ENCODE measurements around the gene SLC27A5.
"Not testable (repeated sequence)": the region's sequence is repeated elsewhere in the genome, so short reads cannot be mapped to it uniquely, and the experiment has no call there.

Gene SLC27A5

DNA sequence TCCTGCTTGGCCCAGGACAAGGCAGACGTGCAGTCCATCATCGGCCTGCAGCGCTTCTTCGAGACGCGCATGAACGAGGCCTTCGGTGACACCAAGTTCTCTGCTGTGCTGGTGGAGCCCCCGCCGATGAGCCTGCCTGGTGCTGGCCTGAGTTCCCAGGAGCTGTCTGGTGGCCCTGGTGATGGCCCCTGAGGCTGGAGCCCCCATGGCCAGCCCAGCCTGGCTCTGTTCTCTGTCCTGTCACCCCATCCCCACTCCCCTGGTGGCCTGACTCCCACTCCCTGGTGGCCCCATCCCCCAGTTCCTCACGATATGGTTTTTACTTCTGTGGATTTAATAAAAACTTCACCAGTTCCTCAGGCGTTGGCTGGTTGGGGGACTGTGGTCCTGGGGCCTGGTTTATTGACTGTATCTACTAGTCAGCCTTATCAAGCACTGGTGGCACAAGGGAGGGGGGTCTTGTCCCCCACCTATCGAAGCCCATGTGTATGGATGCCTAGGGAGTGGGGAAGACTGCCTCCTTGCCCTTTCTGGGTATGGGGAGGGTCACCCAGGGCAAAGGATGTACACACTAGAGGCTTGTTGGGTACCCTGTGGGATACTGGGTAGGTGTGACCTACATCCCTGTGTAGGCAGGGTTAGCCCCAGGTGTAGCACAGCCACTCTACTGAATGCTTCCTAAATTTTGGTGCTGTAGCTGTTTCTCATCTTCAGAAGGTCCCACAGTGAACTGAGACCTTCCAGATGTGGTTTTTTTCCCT lies 38.8 kb upstream of the SLC27A5 start:
- DNase-seq, result no peak

DNA sequence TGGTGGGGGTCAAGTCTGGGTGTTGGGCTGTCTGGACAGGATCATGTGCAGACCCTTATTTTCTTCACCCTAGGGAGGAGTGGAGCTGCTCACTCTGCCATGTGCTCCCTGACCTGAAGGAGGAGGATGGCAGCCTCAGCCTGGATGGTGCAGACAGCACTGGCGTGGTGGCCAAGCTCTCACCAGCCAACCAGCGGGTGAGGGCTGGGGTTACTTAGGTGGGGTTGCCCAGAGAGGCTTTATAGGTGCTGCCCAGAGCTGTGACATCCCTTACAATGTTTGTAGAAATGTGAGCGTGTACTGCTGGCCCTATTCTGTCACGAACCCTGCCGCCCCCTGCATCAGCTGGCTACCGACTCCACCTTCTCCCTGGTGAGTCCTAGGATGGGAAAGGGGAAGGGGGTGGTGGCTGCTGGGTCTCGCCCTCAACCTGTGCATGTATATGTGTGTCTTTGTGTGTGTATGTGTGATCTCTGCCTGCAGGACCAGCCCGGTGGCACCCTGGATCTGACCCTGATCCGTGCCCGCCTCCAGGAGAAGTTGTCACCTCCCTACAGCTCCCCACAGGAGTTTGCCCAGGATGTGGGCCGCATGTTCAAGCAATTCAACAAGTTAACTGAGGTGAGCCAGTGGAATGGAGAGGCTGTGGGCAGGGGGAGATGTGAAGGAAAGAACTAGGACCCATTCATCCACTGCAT lies 38.0 kb upstream of the SLC27A5 start:
- DNase-seq, result no peak

DNA sequence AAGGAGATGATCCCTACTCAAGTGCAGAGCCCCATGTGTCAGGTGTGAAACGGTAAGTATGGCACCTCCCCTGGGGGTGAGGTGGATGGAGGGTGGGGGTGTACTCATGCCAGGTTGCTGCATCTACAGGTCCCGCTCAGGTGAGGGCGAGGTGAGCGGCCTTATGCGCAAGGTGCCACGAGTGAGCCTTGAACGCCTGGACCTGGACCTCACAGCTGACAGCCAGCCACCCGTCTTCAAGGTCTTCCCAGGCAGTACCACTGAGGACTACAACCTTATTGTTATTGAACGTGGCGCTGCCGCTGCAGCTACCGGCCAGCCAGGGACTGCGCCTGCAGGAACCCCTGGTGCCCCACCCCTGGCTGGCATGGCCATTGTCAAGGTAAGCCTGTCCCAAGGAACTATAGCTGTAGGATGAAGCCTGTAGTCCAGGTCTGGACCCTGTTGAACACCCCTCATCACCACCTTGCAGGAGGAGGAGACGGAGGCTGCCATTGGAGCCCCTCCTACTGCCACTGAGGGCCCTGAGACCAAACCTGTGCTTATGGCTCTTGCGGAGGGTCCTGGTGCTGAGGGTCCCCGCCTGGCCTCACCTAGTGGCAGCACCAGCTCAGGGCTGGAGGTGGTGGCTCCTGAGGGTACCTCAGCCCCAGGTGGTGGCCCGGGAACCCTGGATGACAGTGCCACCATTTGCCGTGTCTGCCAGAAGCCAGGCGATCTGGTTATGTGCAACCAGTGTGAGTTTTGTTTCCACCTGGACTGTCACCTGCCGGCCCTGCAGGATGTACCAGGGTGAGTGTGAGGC lies 37.3 kb upstream of the SLC27A5 start:
- DNase-seq, result no peak

DNA sequence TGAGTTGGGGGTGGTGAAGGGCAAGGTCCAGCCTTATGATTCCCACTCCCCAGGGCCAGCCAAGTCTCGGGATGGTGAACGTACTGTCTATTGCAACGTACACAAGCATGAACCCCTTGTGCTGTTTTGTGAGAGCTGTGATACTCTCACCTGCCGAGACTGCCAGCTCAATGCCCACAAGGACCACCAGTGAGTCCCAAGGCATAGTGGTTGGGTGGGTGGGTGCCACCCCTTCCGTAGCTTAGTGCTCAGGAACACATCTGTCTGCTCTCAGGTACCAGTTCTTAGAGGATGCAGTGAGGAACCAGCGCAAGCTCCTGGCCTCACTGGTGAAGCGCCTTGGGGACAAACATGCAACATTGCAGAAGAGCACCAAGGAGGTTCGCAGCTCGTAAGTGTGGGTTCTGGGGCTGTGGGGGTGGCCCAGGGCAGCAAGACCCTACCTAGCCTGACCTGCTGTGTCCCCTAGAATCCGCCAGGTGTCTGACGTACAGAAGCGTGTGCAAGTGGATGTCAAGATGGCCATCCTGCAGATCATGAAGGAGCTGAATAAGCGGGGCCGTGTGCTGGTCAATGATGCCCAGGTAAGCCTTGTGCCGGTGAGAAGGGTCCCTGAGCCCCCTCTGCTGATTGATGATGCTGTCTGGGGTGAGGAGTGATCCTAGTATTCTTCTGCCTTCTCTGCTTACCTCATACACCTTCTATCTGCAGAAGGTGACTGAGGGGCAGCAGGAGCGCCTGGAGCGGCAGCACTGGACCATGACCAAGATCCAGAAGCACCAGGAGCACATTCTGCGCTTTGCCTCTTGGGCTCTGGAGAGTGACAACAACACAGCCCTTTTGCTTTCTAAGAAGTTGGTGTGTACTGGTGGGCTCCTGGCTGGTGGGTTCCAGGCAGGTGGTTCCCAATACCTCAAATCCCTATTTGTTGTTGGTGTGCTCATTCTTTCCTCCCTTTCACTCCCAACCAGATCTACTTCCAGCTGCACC lies 35.8 kb upstream of the SLC27A5 start:
- DNase-seq, result no peak

DNA sequence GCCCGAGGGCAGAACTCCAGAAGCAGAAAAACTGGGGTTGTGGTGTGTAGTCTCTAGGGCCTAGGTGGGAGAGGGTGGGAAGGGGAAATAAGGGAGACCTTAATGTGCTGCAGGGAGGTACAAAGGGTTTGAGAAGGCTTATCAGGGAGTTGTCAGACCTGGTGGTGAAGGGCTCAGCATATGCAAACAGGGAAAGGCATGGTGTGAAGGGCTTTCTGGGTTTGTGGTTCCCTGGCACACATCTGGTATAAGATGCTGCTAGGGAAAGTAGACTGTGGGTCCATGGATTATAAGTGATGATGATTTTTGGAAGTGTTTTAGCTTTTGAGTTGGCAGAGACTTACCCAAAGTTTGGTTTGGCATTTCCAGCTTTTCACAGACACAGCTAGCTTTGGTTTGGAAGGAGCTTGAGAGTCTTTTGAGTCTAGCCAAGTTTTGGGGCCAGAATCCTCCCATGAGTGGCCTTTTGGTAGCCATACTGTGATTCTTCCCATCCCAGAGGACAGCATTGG lies 34.3 kb upstream of the SLC27A5 start:
- no peak for DNase-seq

DNA sequence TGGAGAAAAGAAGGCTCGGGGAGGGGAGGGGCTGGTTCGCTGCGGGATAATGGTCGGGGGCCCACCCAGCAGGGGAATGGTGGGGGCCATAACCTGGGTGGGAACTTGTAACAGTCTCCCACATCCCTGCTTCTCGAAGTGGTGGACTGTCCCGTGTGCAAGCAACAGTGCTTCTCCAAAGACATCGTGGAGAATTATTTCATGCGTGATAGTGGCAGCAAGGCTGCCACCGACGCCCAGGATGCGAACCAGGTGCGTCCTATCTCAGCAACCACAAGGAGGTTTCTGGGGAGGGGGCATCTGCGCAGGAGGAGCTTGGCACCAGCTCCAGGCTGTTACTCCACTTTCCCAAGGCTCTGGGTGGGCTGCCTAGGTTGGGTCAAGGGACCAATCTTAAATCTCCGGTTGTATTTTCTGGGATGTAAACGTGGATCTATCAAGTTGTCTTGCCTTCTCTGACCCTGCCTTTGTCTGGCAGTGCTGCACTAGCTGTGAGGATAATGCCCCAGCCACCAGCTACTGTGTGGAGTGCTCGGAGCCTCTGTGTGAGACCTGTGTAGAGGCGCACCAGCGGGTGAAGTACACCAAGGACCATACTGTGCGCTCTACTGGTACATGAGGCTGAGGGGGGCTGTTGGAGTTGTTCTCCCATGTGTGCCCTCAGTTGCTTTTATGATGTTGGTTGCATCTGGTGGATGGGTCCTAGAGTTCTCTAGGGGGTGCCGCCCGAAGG lies 33.7 kb upstream of the SLC27A5 start:
- no peak for DNase-seq

DNA sequence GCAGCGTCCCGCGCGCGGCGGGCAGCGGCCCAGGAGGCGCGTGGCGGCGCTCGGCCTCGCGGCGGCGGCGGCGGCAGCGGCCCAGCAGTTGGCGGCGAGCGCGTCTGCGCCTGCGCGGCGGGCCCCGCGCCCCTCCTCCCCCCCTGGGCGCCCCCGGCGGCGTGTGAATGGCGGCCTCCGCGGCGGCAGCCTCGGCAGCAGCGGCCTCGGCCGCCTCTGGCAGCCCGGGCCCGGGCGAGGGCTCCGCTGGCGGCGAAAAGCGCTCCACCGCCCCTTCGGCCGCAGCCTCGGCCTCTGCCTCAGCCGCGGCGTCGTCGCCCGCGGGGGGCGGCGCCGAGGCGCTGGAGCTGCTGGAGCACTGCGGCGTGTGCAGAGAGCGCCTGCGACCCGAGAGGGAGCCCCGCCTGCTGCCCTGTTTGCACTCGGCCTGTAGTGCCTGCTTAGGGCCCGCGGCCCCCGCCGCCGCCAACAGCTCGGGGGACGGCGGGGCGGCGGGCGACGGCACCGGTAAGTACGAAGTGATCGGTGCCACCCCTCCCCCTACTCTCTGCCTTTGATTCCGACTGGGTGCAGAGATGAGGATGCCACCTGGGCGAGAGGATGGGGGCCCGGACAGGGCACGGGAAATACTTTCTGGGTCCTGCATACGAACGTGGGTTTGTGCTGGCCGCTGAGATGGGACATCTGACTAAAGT lies 32.9 kb upstream of the SLC27A5 start:
- peak; percentile 79 to 87 for DNase-seq

DNA sequence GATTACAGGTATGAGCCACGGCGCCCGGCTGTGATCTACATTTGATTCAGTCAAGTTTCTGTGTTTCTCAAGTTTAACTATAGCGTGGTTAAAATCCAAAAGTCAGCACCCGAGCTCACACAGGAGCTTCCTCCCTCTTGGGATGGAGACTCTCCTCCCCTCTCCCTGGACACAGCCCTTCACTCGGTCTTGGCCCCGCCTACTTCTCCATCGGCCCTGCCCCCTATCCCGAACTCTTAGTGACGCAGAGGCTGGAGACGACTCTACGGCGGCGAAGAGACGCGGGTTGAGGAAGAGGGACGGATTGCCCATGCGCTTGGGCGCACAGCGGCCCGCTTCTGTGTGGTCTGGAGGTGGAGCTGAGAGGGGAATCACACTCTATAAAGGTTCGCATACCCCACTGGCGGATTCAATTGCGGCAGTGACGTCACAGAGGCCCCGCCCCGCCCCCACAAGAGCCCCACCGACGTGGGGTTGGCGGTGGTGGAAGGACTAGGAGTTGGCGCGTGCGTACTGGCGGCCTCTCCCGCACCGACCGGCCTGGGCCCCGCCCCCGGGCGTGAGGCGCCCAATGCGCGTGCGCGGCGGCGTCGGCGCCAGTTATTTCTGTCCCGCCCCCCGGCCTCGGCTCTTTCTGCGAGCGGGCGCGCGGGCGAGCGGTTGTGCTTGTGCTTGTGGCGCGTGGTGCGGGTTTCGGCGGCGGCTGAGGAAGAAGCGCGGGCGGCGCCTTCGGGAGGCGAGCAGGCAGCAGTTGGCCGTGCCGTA lies 32.2 kb upstream of the SLC27A5 start, which contains the start of gene TRIM28:
Gene TRIM28, plus strand, starts transcription at position 239 of the 765 bp plus-strand sequence. CDS start 694 bp downstream, outside the sequence.
- peak; percentile 100 for DNase-seq

DNA sequence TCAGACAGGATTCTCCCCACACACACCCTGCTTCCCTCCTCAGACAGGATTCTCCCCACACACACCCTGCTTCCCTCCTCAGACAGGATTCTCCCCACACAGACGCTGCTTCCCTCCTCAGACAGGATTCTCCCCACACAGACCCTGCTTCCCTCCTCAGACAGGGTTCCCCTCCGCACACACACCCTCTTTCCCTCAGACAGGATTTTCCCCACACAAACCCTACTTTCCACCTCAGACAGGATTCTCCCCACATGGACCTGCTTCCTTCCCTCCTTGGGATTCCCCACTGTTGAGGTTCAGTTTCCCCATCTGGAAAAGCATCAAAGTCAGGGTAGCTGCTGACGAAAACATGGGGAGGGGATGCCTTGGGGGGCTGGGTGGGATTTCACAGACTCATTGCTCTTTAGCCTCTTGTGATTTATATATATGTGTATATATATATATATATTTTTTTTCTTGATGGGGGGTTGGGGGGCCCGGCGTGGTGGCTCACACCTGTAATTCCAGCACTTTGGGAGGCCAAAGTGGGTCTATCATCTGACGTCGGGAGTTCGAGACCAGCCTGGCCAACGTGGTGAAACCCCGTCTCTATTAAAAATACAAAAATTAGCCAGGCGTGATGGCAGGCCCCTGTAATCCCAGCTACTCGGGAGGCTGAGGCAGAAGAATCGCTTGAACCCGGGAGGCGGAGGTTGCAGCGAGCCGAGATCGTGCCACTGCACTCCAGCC lies 31.0 kb upstream of the SLC27A5 start:
- not testable (repeated sequence) for DNase-seq

DNA sequence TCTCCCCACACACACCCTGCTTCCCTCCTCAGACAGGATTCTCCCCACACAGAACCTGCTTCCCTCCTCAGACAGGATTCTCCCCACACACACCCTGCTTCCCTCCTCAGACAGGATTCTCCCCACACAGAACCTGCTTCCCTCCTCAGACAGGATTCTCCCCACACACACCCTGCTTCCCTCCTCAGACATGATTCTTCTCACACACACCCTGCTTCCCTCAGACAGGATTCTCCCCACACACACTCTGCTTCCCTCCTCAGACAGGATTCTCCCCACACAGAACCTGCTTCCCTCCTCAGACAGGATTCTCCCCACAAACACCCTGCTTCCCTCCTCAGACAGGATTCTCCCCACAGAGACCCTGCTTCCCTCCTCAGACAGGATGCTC lies 27.4 kb upstream of the SLC27A5 start:
- DNase-seq, result not testable (repeated sequence)

DNA sequence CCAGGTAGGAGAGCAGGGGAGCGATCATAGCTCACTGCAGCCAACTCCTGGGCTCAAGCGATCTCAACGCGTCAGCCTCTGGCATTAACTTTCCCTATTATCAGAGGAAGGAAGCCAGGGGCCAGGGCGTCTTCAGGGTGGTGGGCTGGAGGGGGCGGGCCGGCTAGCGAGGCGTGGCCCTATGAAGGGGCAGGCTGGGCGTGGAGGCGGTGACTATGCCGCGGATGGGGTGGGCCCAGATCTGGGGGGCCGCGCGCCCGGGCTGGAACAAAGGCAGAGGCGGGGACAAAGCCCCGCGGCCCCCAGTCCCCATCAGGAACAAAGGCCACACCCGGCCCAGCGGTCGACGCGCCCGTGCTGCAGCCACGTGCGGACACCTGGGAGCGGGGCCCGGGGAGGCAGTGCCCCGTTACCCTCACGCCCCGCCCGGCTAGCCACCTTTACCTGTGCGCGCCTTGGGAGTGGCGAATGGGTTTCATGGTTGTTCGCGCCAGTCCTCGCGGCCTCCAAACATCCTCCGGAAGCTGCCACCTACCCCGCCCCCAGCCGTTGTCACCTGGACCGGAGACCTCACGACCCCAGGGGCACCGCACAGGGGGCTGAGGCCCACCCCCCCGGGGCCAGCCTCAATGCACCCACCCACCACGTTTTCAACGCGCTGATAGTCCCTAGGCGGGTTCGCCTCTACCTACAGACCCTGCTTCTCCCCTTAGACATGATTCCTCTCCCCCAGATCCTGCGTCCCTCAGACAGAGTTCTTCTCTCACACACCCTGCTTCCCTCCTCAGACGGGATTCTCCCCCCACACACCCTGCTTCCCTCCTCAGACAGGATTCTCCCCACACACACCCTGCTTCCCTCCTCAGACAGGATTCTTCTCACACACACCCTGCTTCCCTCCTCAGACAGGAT lies 26.7 kb upstream of the SLC27A5 start:
- peak; percentile 22 to 51 for DNase-seq

DNA sequence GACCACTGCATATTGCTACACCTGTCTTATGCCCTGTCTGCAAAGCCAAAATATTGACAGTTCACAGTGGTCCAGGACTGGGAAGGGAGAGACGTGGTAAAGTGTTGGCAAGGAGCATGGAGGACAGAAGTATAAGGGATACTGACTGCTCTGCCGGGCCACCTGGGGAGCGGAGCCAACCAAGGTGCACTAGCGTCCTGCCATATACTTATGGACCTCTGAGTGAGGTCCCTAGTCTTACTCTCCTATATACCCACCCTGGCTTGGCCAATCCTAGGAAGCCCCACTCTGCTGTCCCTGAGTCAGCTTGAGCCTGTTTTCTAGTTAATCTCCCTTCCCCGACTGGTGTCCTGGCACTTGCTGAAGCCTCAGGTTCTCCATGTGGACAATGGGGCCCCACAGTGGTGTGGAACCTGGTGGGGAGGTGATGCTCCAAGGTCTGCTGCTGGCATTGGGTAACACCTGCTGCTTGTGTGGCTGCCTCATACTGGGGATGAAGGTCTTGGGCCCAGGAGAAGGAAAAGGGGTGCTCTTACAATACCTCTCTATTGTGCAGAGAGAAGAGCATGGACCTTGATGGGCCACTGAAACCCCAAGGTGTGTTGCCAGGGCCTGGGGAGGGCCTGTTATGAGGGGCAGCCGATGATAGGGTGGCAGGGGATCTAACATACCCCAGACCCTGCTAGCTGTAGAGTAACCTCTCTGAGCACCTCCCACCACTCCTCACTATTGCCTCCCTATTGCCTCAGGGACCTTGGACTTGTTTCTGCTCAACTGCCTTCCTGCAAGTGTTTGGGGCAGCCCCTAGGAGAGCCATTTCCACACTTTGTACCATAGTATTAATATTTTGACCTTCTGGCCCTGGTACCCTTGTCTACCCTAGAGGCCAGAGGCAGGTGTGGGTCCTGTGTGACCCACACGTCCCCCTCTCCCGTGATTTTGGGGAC lies 25.3 kb upstream of the SLC27A5 start:
- no peak for DNase-seq

DNA sequence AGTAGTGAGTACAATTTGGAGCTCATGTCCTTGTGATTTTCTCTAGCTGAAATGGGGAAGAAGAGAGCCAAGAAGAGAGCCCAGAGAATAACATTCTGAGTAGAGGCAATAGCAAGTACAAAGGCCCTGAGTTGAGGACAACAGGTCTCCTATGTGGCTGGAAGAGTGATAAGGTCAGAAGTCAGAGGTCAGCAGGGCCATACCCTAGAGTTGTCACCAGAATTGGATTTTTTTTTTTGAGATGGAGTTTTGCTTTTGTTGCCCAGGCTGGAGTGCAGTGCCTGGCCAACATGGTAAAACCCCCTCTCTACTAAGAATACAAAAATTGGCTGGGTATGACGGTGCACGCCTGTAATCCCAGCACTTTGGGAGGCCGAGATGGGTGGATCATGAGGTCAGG lies 24.1 kb upstream of the SLC27A5 start:
- DNase-seq, result no peak

DNA sequence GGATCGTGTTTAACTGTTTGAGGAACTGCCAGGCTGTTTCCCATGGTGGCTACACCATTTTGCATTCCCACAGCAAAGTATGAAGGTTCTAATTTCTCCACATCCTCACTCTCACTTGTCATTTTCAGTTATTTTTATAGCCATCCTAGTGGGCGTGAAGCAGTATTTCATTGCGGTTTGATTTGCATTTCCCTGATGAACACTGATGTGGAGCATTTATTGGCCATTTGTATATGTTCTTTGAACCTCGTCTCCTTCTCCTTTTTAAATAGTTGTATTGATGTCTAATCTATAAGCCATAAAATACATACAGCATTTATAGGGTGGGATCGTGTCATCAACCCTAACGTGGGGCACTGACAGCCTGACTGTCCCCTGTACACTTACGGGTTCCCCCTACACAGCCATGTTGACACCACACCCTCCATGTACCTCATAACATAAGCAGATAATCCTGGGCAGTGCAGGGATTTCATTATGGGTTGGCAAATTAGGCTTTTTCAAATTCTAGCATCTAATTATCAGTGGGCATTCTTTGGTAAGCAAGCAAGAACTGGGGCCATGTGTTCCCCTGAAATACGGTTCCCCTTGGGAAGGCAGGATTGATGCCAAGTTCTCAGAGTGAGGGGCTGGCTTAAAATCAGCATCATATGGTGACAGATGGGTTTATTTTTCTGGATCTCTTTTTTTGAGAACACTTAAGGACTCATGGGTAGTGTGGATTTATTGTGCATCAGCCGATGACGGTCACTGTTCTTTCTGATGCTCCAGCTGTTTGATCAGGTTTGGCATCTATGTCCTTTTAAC lies 19.4 kb upstream of the SLC27A5 start:
- no peak for DNase-seq

DNA sequence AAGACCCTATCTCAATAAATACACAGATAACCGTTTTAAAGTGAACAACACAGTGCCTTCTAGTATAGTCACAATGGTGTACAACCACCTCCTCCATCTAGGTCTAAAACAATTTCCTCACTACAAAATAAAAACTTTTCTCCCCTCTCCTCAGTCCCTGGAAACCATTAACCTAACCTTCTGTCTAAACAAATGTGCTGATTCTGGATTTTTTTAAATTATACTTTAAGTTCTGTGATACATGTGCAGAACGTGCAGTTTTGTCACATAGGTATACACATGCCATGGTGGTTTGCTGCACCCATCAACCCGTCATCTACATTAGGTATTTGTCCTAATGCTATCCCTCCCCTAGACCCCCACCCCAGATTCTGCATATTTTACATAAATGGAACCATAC lies 17.6 kb upstream of the SLC27A5 start:
- no peak for DNase-seq

DNA sequence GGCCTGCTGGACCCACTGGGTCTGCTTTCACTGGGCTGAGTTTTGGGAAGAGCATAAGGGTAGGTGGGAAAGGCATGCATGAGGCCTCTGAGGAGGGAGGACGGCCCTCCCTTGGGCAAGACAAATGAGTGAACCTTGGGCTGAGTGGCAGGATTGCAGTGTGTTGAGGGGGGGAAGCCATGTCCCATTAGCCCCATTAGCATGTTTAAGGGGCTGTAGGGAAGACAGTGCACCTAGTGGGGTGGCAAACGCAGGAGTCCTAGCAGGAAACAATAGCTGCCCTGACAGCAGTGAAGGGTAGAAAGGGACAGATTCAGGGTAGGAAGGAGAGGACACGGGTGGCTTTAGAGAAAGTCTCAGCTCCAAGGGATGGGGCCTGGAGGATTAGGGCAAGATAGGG lies 10.9 kb upstream of the SLC27A5 start:
- DNase-seq, result no peak

Data from CD4-positive, alpha-beta T cell treated with Interferon alpha-2 for 1 hour (primary cell).